ENCODE results near the gene SNRK.

SNRK gene

GRCh38 chr3:43247561-43248184, 38.7 kb upstream of the SNRK start:
- no peak overlapping the region for H3K27ac ChIP-seq (ENCODE audit: low read length)
- H3K4me1 ChIP-seq (ENCODE audit: insufficient read depth, low read length) = no peaks in the 10 kb centered on the region
- no peak overlapping the region for H3K9ac ChIP-seq (ENCODE audit: low read depth, low read length)
- H3K27me3 ChIP-seq (ENCODE audit: insufficient read depth, low read length, poor library complexity) = peaks cover 9% of the 10 kb centered on the region
- H3K9me3 ChIP-seq (ENCODE audit: insufficient read depth, low read length, severe bottlenecking) = peaks cover 4% of the 10 kb centered on the region
- no peak overlapping the region for H2AFZ ChIP-seq (ENCODE audit: low read depth, low read length)
- H3K4me3 ChIP-seq (ENCODE audit: low read depth in 1 of 2, low read length in 2 of 2) = no peak overlapping the region
- no peak for ATAC-seq (ENCODE audit: insufficient read depth, low read depth)
- TF ChIP-seq EZH2 (IDR thresholded peaks at IDR 0.05; ENCODE audit: borderline replicate concordance, low read depth, low read length, severe bottlenecking) (no peak), CTCF (IDR thresholded peaks at IDR 0.05; ENCODE audit: borderline replicate concordance, extremely low read depth, low read length, poor library complexity, severe bottlenecking) (no peak)
- H3K36me3 ChIP-seq (ENCODE audit: insufficient read depth, low read length) = no peaks in the 10 kb centered on the region
- H3K79me2 ChIP-seq (ENCODE audit: insufficient read depth, low read length) = no peaks in the 10 kb centered on the region
- H3K4me2 ChIP-seq (ENCODE audit: insufficient read depth, low read length) = no peak overlapping the region
- H4K20me1 ChIP-seq (ENCODE audit: insufficient read depth, low read length) = no peaks in the 10 kb centered on the region
- DNase-seq = no peak

GRCh38 chr3:43248185-43248583, 38.2 kb upstream of the SNRK start:
- Histone ChIP-seq H3K4me2 (ENCODE audit: insufficient read depth, low read length) (no peak overlapping the region), H4K20me1 (ENCODE audit: insufficient read depth, low read length) (no peaks in the 10 kb centered on the region), H3K4me1 (ENCODE audit: insufficient read depth, low read length) (no peaks in the 10 kb centered on the region), H3K9me3 (ENCODE audit: insufficient read depth, low read length, severe bottlenecking) (no peaks in the 10 kb centered on the region), H3K27ac (ENCODE audit: low read length) (no peak overlapping the region), H3K36me3 (ENCODE audit: insufficient read depth, low read length) (no peaks in the 10 kb centered on the region), H2AFZ (ENCODE audit: low read depth, low read length) (no peak overlapping the region), H3K27me3 (ENCODE audit: insufficient read depth, low read length, poor library complexity) (peaks cover 9% of the 10 kb centered on the region), H3K9ac (ENCODE audit: low read depth, low read length) (no peak overlapping the region), H3K79me2 (ENCODE audit: insufficient read depth, low read length) (no peaks in the 10 kb centered on the region), H3K4me3 (ENCODE audit: low read depth in 1 of 2, low read length in 2 of 2) (no peak overlapping the region)
- no peak for DNase-seq
- no peak for TF ChIP-seq EZH2 (IDR thresholded peaks at IDR 0.05; ENCODE audit: borderline replicate concordance, low read depth, low read length, severe bottlenecking)
- no peak for TF ChIP-seq CTCF (IDR thresholded peaks at IDR 0.05; ENCODE audit: borderline replicate concordance, extremely low read depth, low read length, poor library complexity, severe bottlenecking)
- ATAC-seq (ENCODE audit: insufficient read depth, low read depth) = no peak

GRCh38 chr3:43248973-43249372, 37.4 kb upstream of the SNRK start:
- Histone ChIP-seq H4K20me1 (ENCODE audit: insufficient read depth, low read length) (no peaks in the 10 kb centered on the region), H3K36me3 (ENCODE audit: insufficient read depth, low read length) (no peaks in the 10 kb centered on the region), H3K4me2 (ENCODE audit: insufficient read depth, low read length) (no peak overlapping the region), H3K79me2 (ENCODE audit: insufficient read depth, low read length) (no peaks in the 10 kb centered on the region), H3K27me3 (ENCODE audit: insufficient read depth, low read length, poor library complexity) (peaks cover 9% of the 10 kb centered on the region), H3K4me3 (ENCODE audit: low read depth in 1 of 2, low read length in 2 of 2) (no peak overlapping the region), H3K4me1 (ENCODE audit: insufficient read depth, low read length) (no peaks in the 10 kb centered on the region), H3K27ac (ENCODE audit: low read length) (no peak overlapping the region), H2AFZ (ENCODE audit: low read depth, low read length) (no peak overlapping the region), H3K9ac (ENCODE audit: low read depth, low read length) (no peak overlapping the region), H3K9me3 (ENCODE audit: insufficient read depth, low read length, severe bottlenecking) (no peaks in the 10 kb centered on the region)
- ATAC-seq (ENCODE audit: insufficient read depth, low read depth) (no peak), DNase-seq (no peak)
- TF ChIP-seq EZH2 (IDR thresholded peaks at IDR 0.05; ENCODE audit: borderline replicate concordance, low read depth, low read length, severe bottlenecking) (no peak), CTCF (IDR thresholded peaks at IDR 0.05; ENCODE audit: borderline replicate concordance, extremely low read depth, low read length, poor library complexity, severe bottlenecking) (no peak)

Measured in DND-41 (cell line).